Type B pancreatic cell (in vitro differentiated cells): ENCODE data around the gene WBP1. TPM values are rescaled to one million over a fixed set of nuclear protein-coding genes. Genes with fewer than 3 reads are reported as not detected.
A peak's percentile ranks its signal among the peaks of the same experiment; 100 is the strongest.

Experiments
- DNase-seq: peaks from one replicate; pipeline ENCODE4 v3.0.0; 2021; ENCODE audit warnings: mixed read lengths; ENCODE audit not compliant: unreplicated experiment; ENCODE audit errors: extremely low spot score
- H3K27ac Mint-ChIP-seq: 2 replicates; pipeline ENCODE4 v1.8.0; 2021; ENCODE audit warnings: mild to moderate bottlenecking, mixed read lengths
- H3K27me3 Mint-ChIP-seq: 2 replicates; pipeline ENCODE4 v1.8.0; 2021; ENCODE audit warnings: mixed read lengths
- H3K36me3 Mint-ChIP-seq: 2 replicates; pipeline ENCODE4 v1.8.0; 2021; ENCODE audit warnings: mixed read lengths
- H3K4me1 Mint-ChIP-seq: one replicate; pipeline ENCODE4 v1.8.0; 2021; ENCODE audit warnings: mixed read lengths; ENCODE audit not compliant: unreplicated experiment
- H3K4me3 Mint-ChIP-seq: 2 replicates; pipeline ENCODE4 v1.8.0; 2021; ENCODE audit warnings: mild to moderate bottlenecking, mixed read lengths
- H3K9me3 Mint-ChIP-seq: 2 replicates; pipeline ENCODE4 v1.8.0; 2021; ENCODE audit warnings: mixed read lengths
- CTCF ChIP-seq: fragments of 200-600 bp; sonication (generic); conservative IDR thresholded peaks from 2 replicates; pipeline ENCODE4 v1.5.0; 2021; ENCODE audit warnings: antibody characterized with exemption, mild to moderate bottlenecking
- total RNA-seq: library from RNA; stranded (reverse); gene quantifications from 2 replicates; pipeline ENCODE4 v1.2.1, GENCODE V29; 2021; ENCODE audit warnings: low replicate concordance

WBP1 gene
- total RNA-seq, 1 donor from 2014 or later, result 121 TPM

- peaks cover 11% of the 10 kb centered on the region for H3K36me3 Mint-ChIP-seq
- H3K4me1 Mint-ChIP-seq, result peaks cover 10% of the 10 kb centered on the region
- no peak overlapping the region for H3K4me3 Mint-ChIP-seq
- DNase-seq, result no peak
- no peak overlapping the region for H3K27ac Mint-ChIP-seq
- no peaks in the 10 kb centered on the region for H3K9me3 Mint-ChIP-seq
- H3K27me3 Mint-ChIP-seq, result peaks cover 48% of the 10 kb centered on the region
- no peak for TF ChIP-seq CTCF
Measured at GRCh38 chr2:74495440-74495839, 37.2 kb downstream of the WBP1 start.

- Mint-ChIP-seq H3K36me3 (peaks cover 6% of the 10 kb centered on the region), H3K27ac (no peak overlapping the region), H3K27me3 (peaks cover 66% of the 10 kb centered on the region), H3K4me3 (peak overlapping the region; percentile 92), H3K4me1 (peaks cover 23% of the 10 kb centered on the region), H3K9me3 (no peaks in the 10 kb centered on the region)
- DNase-seq, result no peak
- no peak for TF ChIP-seq CTCF
Measured at GRCh38 chr2:74496997-74497776, 38.9 kb downstream of the WBP1 start.

GRCh38 chr2:74497777-74498499 is 39.7 kb downstream of the WBP1 start:
- H3K4me3 Mint-ChIP-seq, result peak overlapping the region; percentile 92
- H3K36me3 Mint-ChIP-seq, result peaks cover 5% of the 10 kb centered on the region
- TF ChIP-seq CTCF, result no peak
- H3K27ac Mint-ChIP-seq, result peak overlapping the region; percentile 36
- no peak for DNase-seq
- H3K27me3 Mint-ChIP-seq, result peaks cover 73% of the 10 kb centered on the region
- peaks cover 29% of the 10 kb centered on the region for H3K4me1 Mint-ChIP-seq
- H3K9me3 Mint-ChIP-seq, result no peaks in the 10 kb centered on the region

- H3K27ac Mint-ChIP-seq, result peak overlapping the region; percentile 73
- peaks cover 5% of the 10 kb centered on the region for H3K36me3 Mint-ChIP-seq
- TF ChIP-seq CTCF, result no peak
- H3K27me3 Mint-ChIP-seq, result peaks cover 80% of the 10 kb centered on the region
- peak overlapping the region; percentile 92 for H3K4me3 Mint-ChIP-seq
- H3K4me1 Mint-ChIP-seq, result peaks cover 32% of the 10 kb centered on the region
- DNase-seq, result no peak
- H3K9me3 Mint-ChIP-seq, result no peaks in the 10 kb centered on the region
Measured at GRCh38 chr2:74498500-74499266, 40.4 kb downstream of the WBP1 start.

- H3K4me3 Mint-ChIP-seq, result peak within 1 kb of the TSS; percentile 92
- no peak for DNase-seq
- peak within 1 kb of the TSS; percentile 73 for H3K27ac Mint-ChIP-seq
- H3K9me3 Mint-ChIP-seq, result no peaks in the 10 kb centered on the region
- H3K36me3 Mint-ChIP-seq, result peaks cover 10% of the 10 kb centered on the region
- H3K27me3 Mint-ChIP-seq, result peaks cover 87% of the 10 kb centered on the region
- no peak for TF ChIP-seq CTCF
- peaks cover 32% of the 10 kb centered on the region for H3K4me1 Mint-ChIP-seq
Measured at GRCh38 chr2:74499267-74499939, 41.2 kb downstream of the WBP1 start, which contains the start of gene LBX2. TSS of gene LBX2 (minus strand) at chr2:74499603. CDS start at chr2:74499537, 66 bp downstream.
